Neural cell (in vitro differentiated cells): ENCODE results near the gene KRT9. TPM values are rescaled to one million over a fixed set of nuclear protein-coding genes. Genes with fewer than 3 reads are reported as not detected.
"Not testable (repeated sequence)": the region's sequence is repeated elsewhere in the genome, so short reads cannot be mapped to it uniquely, and the experiment has no call there.

Experiments
- H2AFZ ChIP-seq: fragments of 200-600, 300-800 bp; sonication (generic), shearing (Covaris generic); 2 replicates; pipeline ENCODE4 v1.6.0; 2014; ENCODE audit warnings: low read depth, mild to moderate bottlenecking, antibody characterized with exemption, low read length, moderate library complexity
- H3F3A ChIP-seq: fragments of 200-600 bp; shearing (Covaris generic); 2 replicates; pipeline ENCODE4 v1.6.1; 2016; ENCODE audit warnings: mild to moderate bottlenecking, moderate library complexity, mixed read lengths, antibody characterized with exemption, low read length; ENCODE audit not compliant: insufficient read depth, poor library complexity, severe bottlenecking
- H3K27ac ChIP-seq: fragments of 200-600, 300-800 bp; sonication (generic), shearing (Covaris generic); 2 replicates; pipeline ENCODE4 v1.5.1; 2014; ENCODE audit warnings: mild to moderate bottlenecking, low read length, moderate library complexity
- H3K27me3 ChIP-seq: fragments of 300-800, 200-600 bp; sonication (generic), shearing (Covaris generic); 2 replicates; pipeline ENCODE4 v1.6.0; 2014; ENCODE audit warnings: mild to moderate bottlenecking, low read depth, low read length, moderate library complexity; ENCODE audit not compliant: insufficient read depth
- H3K36me3 ChIP-seq: fragments of 300-800, 200-600 bp; sonication (generic), shearing (Covaris generic); 2 replicates; pipeline ENCODE4 v1.5.1; 2014; ENCODE audit warnings: mild to moderate bottlenecking, antibody characterized with exemption, low read length, moderate library complexity; ENCODE audit not compliant: insufficient read depth
- H3K4me2 ChIP-seq: fragments of 300-800, 200-600 bp; sonication (generic), shearing (Covaris generic); 2 replicates; pipeline ENCODE4 v1.6.0; 2014; ENCODE audit warnings: mild to moderate bottlenecking, low read length
- H3K4me3 ChIP-seq: fragments of 300-800, 200-600 bp; sonication (generic), shearing (Covaris generic); 2 replicates; pipeline ENCODE4 v1.5.1; 2014; ENCODE audit warnings: mild to moderate bottlenecking, low read length, moderate library complexity
- H3K79me2 ChIP-seq: fragments of 200-600 bp; shearing (Covaris generic); replicated peaks from 2 replicates; pipeline ENCODE4 v1.6.0; 2014; ENCODE audit warnings: mild to moderate bottlenecking, low read length, moderate library complexity; ENCODE audit not compliant: insufficient read depth
- H3K9ac ChIP-seq: fragments of 300-800, 200-600 bp; sonication (generic), shearing (Covaris generic); 2 replicates; pipeline ENCODE4 v1.6.1; 2016; ENCODE audit warnings: mild to moderate bottlenecking, low read length, mixed read lengths
- H3K9me2 ChIP-seq: fragments of 200-600 bp; shearing (Covaris generic); 2 replicates; pipeline ENCODE4 v1.6.1; 2016; ENCODE audit warnings: mild to moderate bottlenecking, low read length, mixed read lengths; ENCODE audit not compliant: insufficient read depth
- H3K9me3 ChIP-seq: fragments of 200-600, 300-800 bp; sonication (generic), shearing (Covaris generic); 2 replicates; pipeline ENCODE4 v1.6.1; 2016; ENCODE audit warnings: mild to moderate bottlenecking, mixed run types, low read length, moderate library complexity, mixed read lengths
- H4K20me1 ChIP-seq: fragments of 200-600 bp; shearing (Covaris generic); 2 replicates; pipeline ENCODE4 v1.6.1; 2016; ENCODE audit warnings: mild to moderate bottlenecking, mixed run types; ENCODE audit not compliant: insufficient read depth
- EP300 ChIP-seq: fragments of 450-650 bp; conservative IDR thresholded peaks from 2 replicates; pipeline ENCODE4 v1.6.1; 2014; ENCODE audit warnings: antibody characterized with exemption, mild to moderate bottlenecking, moderate library complexity; ENCODE audit not compliant: poor library complexity, severe bottlenecking
- EZH2 ChIP-seq: fragments of 200-600, 300-800 bp; shearing (Covaris generic), sonication (generic); IDR thresholded peaks from 2 replicates; pipeline ENCODE4 v1.6.1; 2014; ENCODE audit warnings: antibody characterized with exemption, low read length, borderline replicate concordance, mild to moderate bottlenecking; ENCODE audit not compliant: insufficient read depth, poor library complexity, severe bottlenecking
- MXI1 ChIP-seq: fragments of 450-650 bp; conservative IDR thresholded peaks from 2 replicates; pipeline ENCODE4 v1.6.1; 2014; ENCODE audit warnings: antibody characterized with exemption, mild to moderate bottlenecking; ENCODE audit not compliant: poor library complexity, severe bottlenecking
- POLR2AphosphoS5 ChIP-seq: IDR thresholded peaks from 2 replicates; pipeline ENCODE4 v1.6.1; 2012
- RAD21 ChIP-seq: fragments of 450-650 bp; conservative IDR thresholded peaks from 2 replicates; pipeline ENCODE4 v1.6.1; 2014; ENCODE audit warnings: antibody characterized with exemption, mild to moderate bottlenecking, moderate library complexity
- TAF1 ChIP-seq: IDR thresholded peaks from 2 replicates; pipeline ENCODE4 v1.6.1; 2012; ENCODE audit warnings: low read depth
- polyA plus RNA-seq: library from polyadenylated mRNA; depleted of rRNA; stranded (reverse); fragments of >200 nt; gene quantifications from 2 replicates; pipeline ENCODE4 v1.2.3, GENCODE V29; 2014
- TF ChIP-seq, protein P1 (sequence below): IDR thresholded peaks from 2 replicates; pipeline ENCODE4 v1.6.1; 2012; ENCODE audit warnings: borderline replicate concordance

Gene KRT9
- polyA plus RNA-seq, 1 donor from 2014 or later = not detected

DNA sequence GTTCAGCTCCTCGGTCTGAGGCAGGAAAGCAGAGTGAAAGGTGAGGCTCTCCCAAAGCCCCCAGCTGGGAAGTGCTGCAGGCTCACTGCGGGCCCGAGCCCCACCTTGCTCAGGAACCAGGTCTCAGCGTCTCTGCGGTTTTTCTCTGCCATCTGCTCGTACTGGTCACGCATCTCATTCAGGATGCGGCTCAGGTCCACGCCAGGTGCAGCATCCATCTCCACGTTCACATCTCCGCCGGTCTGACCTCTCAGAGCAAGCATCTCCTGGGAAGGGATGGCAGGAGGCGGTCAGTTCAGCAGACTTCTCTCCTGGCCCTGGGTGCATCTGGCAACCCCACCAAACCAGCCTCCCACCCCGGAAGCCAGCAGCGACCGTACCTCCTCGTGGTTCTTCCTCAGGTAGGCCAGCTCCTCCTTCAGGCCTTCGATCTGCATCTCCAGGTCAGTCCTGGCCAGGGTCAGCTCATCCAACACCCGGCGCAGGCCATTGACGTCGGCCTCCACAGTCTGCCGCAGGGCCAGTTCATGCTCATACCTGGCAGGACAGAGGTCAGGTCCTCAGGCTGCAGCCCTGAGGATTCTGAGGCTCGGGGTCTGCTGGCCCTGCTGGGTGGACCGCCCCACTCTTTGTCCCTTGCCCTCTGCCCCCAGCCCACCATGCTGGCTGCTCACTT, 39.2 kb upstream of the KRT9 start:
- no peaks in the 10 kb centered on the region for H3K9me2 ChIP-seq
- no peaks in the 10 kb centered on the region for H3K9me3 ChIP-seq

DNA sequence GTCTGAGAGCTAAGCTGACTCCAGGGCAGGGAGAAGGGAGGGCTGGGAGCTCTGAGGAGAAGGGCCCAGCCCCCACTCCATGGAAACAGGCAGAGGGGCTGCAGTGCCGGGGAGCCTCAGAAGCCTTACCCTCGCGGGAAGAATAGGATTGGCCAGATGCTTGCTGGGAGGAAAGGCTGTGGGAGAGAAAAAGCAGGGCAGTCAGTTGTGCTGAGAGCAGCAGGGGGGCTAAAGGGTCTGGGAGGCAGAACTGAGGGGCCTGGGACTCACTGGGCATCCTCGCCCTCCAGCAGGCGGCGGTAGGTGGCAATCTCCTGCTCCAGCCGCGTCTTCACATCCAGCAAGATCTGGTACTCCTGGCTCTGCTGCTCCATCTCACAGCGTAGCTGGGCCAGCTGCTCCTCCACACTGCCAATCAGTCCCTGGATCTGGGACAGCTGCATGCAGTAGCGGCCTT, 38.2 kb upstream of the KRT9 start:
- not testable (repeated sequence) for H3K4me2 ChIP-seq, H3K9ac ChIP-seq, H3K9me2 ChIP-seq

More for the DNA sequence above, 39.2 kb upstream of the KRT9 start:
- Histone ChIP-seq H3K36me3 (no peaks in the 10 kb centered on the region), H2AFZ (no peak overlapping the region), H3K4me3 (no peak overlapping the region), H3K27me3 (no peaks in the 10 kb centered on the region), H3K9ac (no peak overlapping the region), H3K79me2 (no peaks in the 10 kb centered on the region), H4K20me1 (no peaks in the 10 kb centered on the region), H3K4me2 (no peak overlapping the region), H3F3A (no peaks in the 10 kb centered on the region), H3K27ac (no peak overlapping the region)
- TF ChIP-seq TAF1 = no peak
- no peak for TF ChIP-seq EZH2
- TF ChIP-seq EP300 = no peak
- TF ChIP-seq RAD21 = no peak
- TF ChIP-seq, protein P1, sequence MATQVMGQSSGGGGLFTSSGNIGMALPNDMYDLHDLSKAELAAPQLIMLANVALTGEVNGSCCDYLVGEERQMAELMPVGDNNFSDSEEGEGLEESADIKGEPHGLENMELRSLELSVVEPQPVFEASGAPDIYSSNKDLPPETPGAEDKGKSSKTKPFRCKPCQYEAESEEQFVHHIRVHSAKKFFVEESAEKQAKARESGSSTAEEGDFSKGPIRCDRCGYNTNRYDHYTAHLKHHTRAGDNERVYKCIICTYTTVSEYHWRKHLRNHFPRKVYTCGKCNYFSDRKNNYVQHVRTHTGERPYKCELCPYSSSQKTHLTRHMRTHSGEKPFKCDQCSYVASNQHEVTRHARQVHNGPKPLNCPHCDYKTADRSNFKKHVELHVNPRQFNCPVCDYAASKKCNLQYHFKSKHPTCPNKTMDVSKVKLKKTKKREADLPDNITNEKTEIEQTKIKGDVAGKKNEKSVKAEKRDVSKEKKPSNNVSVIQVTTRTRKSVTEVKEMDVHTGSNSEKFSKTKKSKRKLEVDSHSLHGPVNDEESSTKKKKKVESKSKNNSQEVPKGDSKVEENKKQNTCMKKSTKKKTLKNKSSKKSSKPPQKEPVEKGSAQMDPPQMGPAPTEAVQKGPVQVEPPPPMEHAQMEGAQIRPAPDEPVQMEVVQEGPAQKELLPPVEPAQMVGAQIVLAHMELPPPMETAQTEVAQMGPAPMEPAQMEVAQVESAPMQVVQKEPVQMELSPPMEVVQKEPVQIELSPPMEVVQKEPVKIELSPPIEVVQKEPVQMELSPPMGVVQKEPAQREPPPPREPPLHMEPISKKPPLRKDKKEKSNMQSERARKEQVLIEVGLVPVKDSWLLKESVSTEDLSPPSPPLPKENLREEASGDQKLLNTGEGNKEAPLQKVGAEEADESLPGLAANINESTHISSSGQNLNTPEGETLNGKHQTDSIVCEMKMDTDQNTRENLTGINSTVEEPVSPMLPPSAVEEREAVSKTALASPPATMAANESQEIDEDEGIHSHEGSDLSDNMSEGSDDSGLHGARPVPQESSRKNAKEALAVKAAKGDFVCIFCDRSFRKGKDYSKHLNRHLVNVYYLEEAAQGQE = no peak
- no peak for TF ChIP-seq POLR2AphosphoS5

DNA sequence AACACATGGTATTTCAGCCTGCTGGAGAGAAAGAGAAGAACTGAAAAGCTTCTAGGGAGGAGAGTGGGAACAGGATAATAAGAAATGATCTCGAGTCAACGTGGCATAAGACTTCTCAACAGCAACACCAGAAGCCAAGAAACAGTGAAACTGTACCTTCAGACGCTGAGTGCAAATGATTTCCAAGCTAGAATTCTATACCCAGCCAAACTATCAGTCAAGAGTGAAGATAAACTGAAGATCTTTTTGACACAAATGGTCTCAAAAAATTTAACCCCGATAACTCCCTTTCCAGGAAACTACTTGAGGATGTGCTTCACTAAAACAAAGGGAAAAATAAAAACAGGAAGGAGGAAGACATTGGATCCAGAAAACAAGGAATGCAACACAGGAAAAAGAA, 35.1 kb upstream of the KRT9 start:
- not testable (repeated sequence) for H3F3A ChIP-seq, H4K20me1 ChIP-seq, H3K9me2 ChIP-seq, H3K9me3 ChIP-seq, H3K79me2 ChIP-seq, H3K27me3 ChIP-seq, H3K9ac ChIP-seq, H3K27ac ChIP-seq, H3K36me3 ChIP-seq, H3K4me3 ChIP-seq, H2AFZ ChIP-seq, H3K4me2 ChIP-seq

More for the DNA sequence above, 38.2 kb upstream of the KRT9 start:
- not testable (repeated sequence) for H3K79me2 ChIP-seq, H4K20me1 ChIP-seq, H3K9me3 ChIP-seq, H2AFZ ChIP-seq, H3F3A ChIP-seq, H3K27ac ChIP-seq, H3K36me3 ChIP-seq, H3K27me3 ChIP-seq, H3K4me3 ChIP-seq

DNA sequence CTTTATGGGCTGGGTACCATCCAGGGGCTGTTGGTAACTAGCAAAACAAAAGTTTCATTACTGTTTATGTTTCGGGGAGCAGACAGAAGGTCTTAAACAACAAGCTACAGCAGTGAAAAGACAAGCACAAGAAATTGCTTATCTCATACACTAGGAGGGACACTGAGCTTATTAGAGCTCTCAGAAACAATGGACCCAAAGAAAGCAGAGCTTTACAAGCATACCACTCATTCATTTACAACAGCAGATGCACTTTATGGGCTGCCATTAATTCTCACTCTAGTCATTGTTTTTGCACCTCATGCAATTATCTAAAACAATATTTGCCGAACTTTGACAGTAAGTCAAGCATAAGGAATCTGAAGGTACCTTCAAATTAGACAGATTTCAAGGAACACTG, 30.7 kb upstream of the KRT9 start:
- no peaks in the 10 kb centered on the region for H3K79me2 ChIP-seq
- no peaks in the 10 kb centered on the region for H3K9me3 ChIP-seq
- TF ChIP-seq, protein P1 = no peak
- TF ChIP-seq EZH2 = no peak
- TF ChIP-seq MXI1 = no peak
- TF ChIP-seq POLR2AphosphoS5 = no peak
- TF ChIP-seq RAD21 = no peak
- TF ChIP-seq EP300 = no peak
- no peaks in the 10 kb centered on the region for H3K9me2 ChIP-seq
- no peak overlapping the region for H2AFZ ChIP-seq
- no peaks in the 10 kb centered on the region for H3K27me3 ChIP-seq
- no peaks in the 10 kb centered on the region for H3K36me3 ChIP-seq
- no peaks in the 10 kb centered on the region for H3F3A ChIP-seq
- no peak overlapping the region for H3K4me3 ChIP-seq
- H4K20me1 ChIP-seq = no peaks in the 10 kb centered on the region
- H3K4me2 ChIP-seq = no peak overlapping the region
- no peak overlapping the region for H3K27ac ChIP-seq
- H3K9ac ChIP-seq = no peak overlapping the region
